SU-DHL-6 (cell line): Measurements from ENCODE around the gene B4GALT3.

ENCODE experiments used
- EZH2phosphoT487 ChIP-seq: fragments of 200-600 bp; sonication (generic), shearing (Covaris generic); conservative IDR thresholded peaks from 2 replicates; pipeline ENCODE4 v1.6.1; 2018; ENCODE audit warnings: mild to moderate bottlenecking, antibody characterized with exemption, low read length, moderate library complexity, mixed read lengths
- TF ChIP-seq, protein P1 (sequence below): fragments of 200-600 bp; sonication (generic); IDR thresholded peaks from one replicate; pipeline ENCODE4 v1.5.1; 2017; ENCODE audit warnings: antibody characterized with exemption, mild to moderate bottlenecking, low read length, moderate library complexity; ENCODE audit not compliant: insufficient read depth, poor library complexity, severe bottlenecking

- TF ChIP-seq, protein P1, sequence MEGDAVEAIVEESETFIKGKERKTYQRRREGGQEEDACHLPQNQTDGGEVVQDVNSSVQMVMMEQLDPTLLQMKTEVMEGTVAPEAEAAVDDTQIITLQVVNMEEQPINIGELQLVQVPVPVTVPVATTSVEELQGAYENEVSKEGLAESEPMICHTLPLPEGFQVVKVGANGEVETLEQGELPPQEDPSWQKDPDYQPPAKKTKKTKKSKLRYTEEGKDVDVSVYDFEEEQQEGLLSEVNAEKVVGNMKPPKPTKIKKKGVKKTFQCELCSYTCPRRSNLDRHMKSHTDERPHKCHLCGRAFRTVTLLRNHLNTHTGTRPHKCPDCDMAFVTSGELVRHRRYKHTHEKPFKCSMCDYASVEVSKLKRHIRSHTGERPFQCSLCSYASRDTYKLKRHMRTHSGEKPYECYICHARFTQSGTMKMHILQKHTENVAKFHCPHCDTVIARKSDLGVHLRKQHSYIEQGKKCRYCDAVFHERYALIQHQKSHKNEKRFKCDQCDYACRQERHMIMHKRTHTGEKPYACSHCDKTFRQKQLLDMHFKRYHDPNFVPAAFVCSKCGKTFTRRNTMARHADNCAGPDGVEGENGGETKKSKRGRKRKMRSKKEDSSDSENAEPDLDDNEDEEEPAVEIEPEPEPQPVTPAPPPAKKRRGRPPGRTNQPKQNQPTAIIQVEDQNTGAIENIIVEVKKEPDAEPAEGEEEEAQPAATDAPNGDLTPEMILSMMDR, result no peak
- TF ChIP-seq EZH2phosphoT487, result no peak
These were observed 21.7 kb upstream of the B4GALT3 start, which contains the start of gene ADAMTS4 for GRCh38 chr1:161198897-161199431.
